Endothelial cell of umbilical vein (primary cell): ENCODE data around the gene MOGAT3.

Experiments
- POLR2A ChIP-seq: IDR thresholded peaks from 2 replicates; pipeline ENCODE4 v1.6.1; 2012; ENCODE audit warnings: low read depth, mild to moderate bottlenecking, control low read depth, low read length
- POLR2AphosphoS5 ChIP-seq: IDR thresholded peaks from 2 replicates; pipeline ENCODE4 v1.6.1; 2012; ENCODE audit warnings: low read depth, mild to moderate bottlenecking, control low read depth, low read length, moderate library complexity; ENCODE audit not compliant: insufficient read depth

- TF ChIP-seq POLR2AphosphoS5 (no peak), POLR2A (no peak)
These were observed 31.6 kb downstream of the MOGAT3 start for GRCh38 chr7:101169110-101169837.
